ENCODE measurements around the gene TTLL7.

TTLL7 gene

GRCh38 chr1:83932693-83933092, 66.2 kb downstream of the TTLL7 start:
- no peak for DNase-seq (ENCODE audit: low read depth)
- TF ChIP-seq CTCF (IDR thresholded peaks at IDR 0.05; ENCODE audit: insufficient read depth, low read depth, low read length, missing control alignments), result no peak
- no peak overlapping the region for H3K4me3 ChIP-seq (ENCODE audit: low read length)

GRCh38 chr1:83932281-83932680, 66.7 kb downstream of the TTLL7 start:
- no peak for DNase-seq (ENCODE audit: low read depth)
- no peak for TF ChIP-seq CTCF (IDR thresholded peaks at IDR 0.05; ENCODE audit: insufficient read depth, low read depth, low read length, missing control alignments)
- H3K4me3 ChIP-seq (ENCODE audit: low read length), result no peak overlapping the region

GRCh38 chr1:83931658-83932253, 67.2 kb downstream of the TTLL7 start:
- no peak overlapping the region for H3K4me3 ChIP-seq (ENCODE audit: low read length)
- peak; percentile 54 for DNase-seq (ENCODE audit: low read depth)
- peak; percentile 68 for TF ChIP-seq CTCF (IDR thresholded peaks at IDR 0.05; ENCODE audit: insufficient read depth, low read depth, low read length, missing control alignments)

DNA sequence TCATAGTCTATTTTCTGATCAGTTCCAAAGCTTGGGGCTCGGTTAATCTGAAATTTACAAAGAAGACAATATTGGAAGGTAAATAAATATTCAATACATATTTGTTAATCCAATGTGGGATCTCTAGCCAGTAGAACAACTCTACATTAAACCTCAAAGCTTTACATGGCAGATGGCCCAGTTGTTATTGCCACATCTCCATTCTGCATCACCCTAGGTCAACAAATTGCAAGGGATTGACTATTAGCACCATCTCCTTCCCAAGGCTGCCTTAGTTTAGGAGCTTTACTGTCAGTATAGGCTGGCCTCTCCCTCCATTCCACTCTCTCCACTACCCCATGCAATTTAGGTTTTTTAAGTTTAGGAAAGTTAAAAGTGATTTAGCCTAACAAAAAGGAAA, 69.7 kb downstream of the TTLL7 start:
- peak; percentile 69 for DNase-seq (ENCODE audit: low read depth)
- no peak overlapping the region for H3K4me3 ChIP-seq (ENCODE audit: low read length)
- no peak for TF ChIP-seq CTCF (IDR thresholded peaks at IDR 0.05; ENCODE audit: insufficient read depth, low read depth, low read length, missing control alignments)

DNA sequence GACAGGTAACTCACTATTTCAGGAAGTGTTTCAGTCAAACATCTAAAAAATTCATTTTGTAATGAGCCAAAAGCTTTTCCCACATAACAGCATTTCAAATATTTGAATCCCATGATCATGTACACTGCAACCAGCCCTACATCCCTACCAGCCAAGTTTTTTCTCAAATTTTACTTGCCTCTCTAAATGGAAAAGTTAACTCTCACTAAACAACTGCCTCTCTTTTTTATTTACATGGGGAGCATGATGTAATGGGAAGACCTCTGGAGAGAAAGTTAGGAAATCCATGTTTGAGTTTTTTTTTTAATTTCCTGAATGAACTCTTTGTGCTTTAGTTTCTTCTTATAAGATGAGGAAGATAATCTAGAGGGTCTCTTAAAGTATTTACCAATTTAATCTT, 70.5 kb downstream of the TTLL7 start:
- TF ChIP-seq CTCF (IDR thresholded peaks at IDR 0.05; ENCODE audit: insufficient read depth, low read depth, low read length, missing control alignments), result no peak
- no peak overlapping the region for H3K4me3 ChIP-seq (ENCODE audit: low read length)
- DNase-seq (ENCODE audit: low read depth), result no peak

GRCh38 chr1:83927701-83928100, 71.2 kb downstream of the TTLL7 start:
- no peak overlapping the region for H3K4me3 ChIP-seq (ENCODE audit: low read length)
- DNase-seq (ENCODE audit: low read depth), result no peak
- no peak for TF ChIP-seq CTCF (IDR thresholded peaks at IDR 0.05; ENCODE audit: insufficient read depth, low read depth, low read length, missing control alignments)

GRCh38 chr1:83927061-83927460, 71.9 kb downstream of the TTLL7 start:
- no peak overlapping the region for H3K4me3 ChIP-seq (ENCODE audit: low read length)
- no peak for DNase-seq (ENCODE audit: low read depth)
- TF ChIP-seq CTCF (IDR thresholded peaks at IDR 0.05; ENCODE audit: insufficient read depth, low read depth, low read length, missing control alignments), result no peak

All from epithelial cell of esophagus (primary cell).